OCI-LY1 (cell line): ENCODE measurements around the gene MXRA8.

Experiments
- H2AFZ ChIP-seq: fragments of 200-600 bp; sonication (generic), shearing (Covaris generic); 2 replicates; pipeline ENCODE4 v1.6.0; 2014; ENCODE audit warnings: antibody characterized with exemption, mild to moderate bottlenecking, low read length
- H3F3A ChIP-seq: fragments of 200-600 bp; sonication (generic), shearing (Covaris generic); 2 replicates; pipeline ENCODE4 v1.6.0; 2014; ENCODE audit warnings: mild to moderate bottlenecking, antibody characterized with exemption, low read length, moderate library complexity; ENCODE audit not compliant: insufficient read depth
- H3K27ac ChIP-seq: fragments of 200-600 bp; sonication (generic); 2 replicates; pipeline ENCODE4 v1.5.1; 2014; ENCODE audit warnings: low read length, mixed run types, mild to moderate bottlenecking, low read depth; ENCODE audit not compliant: poor library complexity, severe bottlenecking
- H3K27me3 ChIP-seq: fragments of 200-600 bp; sonication (generic); 2 replicates; pipeline ENCODE4 v1.6.0; 2014; ENCODE audit warnings: antibody characterized with exemption, mild to moderate bottlenecking, low read length, moderate library complexity; ENCODE audit not compliant: insufficient read depth
- H3K36me3 ChIP-seq: fragments of 200-600 bp; sonication (generic); 2 replicates; pipeline ENCODE4 v1.6.1; 2014; ENCODE audit warnings: mild to moderate bottlenecking, antibody characterized with exemption, low read length, moderate library complexity, mixed read lengths; ENCODE audit not compliant: insufficient read depth
- H3K4me1 ChIP-seq: fragments of 200-600 bp; sonication (generic); 2 replicates; pipeline ENCODE4 v1.5.1; 2014; ENCODE audit warnings: mild to moderate bottlenecking, low read length, moderate library complexity; ENCODE audit not compliant: insufficient read depth, severe bottlenecking
- H3K4me2 ChIP-seq: fragments of 200-600 bp; sonication (generic), shearing (Covaris generic); 2 replicates; pipeline ENCODE4 v1.6.1; 2014; ENCODE audit warnings: low read length
- H3K4me3 ChIP-seq: fragments of 200-600 bp; sonication (generic); 2 replicates; pipeline ENCODE4 v1.5.1; 2014; ENCODE audit warnings: low read length, low read depth, mild to moderate bottlenecking, mixed read lengths; ENCODE audit not compliant: poor library complexity, severe bottlenecking
- H3K79me2 ChIP-seq: fragments of 200-600 bp; shearing (Covaris generic); 2 replicates; pipeline ENCODE4 v1.6.1; 2016; ENCODE audit warnings: mixed run types, low read length, mixed read lengths; ENCODE audit not compliant: insufficient read depth
- H3K9ac ChIP-seq: fragments of 200-600 bp; sonication (generic), shearing (Covaris generic); 2 replicates; pipeline ENCODE4 v1.6.1; 2014; ENCODE audit warnings: mild to moderate bottlenecking, low read length, mixed read lengths
- H3K9me2 ChIP-seq: fragments of 200-600 bp; sonication (generic), shearing (Covaris generic); 2 replicates; pipeline ENCODE4 v1.6.1; 2014; ENCODE audit warnings: low read depth, mild to moderate bottlenecking, low read length, mixed read lengths
- H3K9me3 ChIP-seq: fragments of 200-600 bp; shearing (Covaris generic); 2 replicates; pipeline ENCODE4 v1.6.1; 2014; ENCODE audit warnings: low read length, mixed read lengths
- H4K20me1 ChIP-seq: fragments of 200-600 bp; sonication (generic), shearing (Covaris generic); 2 replicates; pipeline ENCODE4 v1.6.0; 2016; ENCODE audit warnings: mild to moderate bottlenecking, low read length; ENCODE audit not compliant: insufficient read depth
- EZH2 ChIP-seq: fragments of 200-600 bp; sonication (generic), shearing (Covaris generic); IDR thresholded peaks from 2 replicates; pipeline ENCODE4 v1.8.0; 2017; ENCODE audit warnings: borderline replicate concordance, mixed run types, mild to moderate bottlenecking, antibody characterized with exemption, low read length, moderate library complexity, mixed read lengths
- TF ChIP-seq, protein P1 (sequence below): fragments of 200-600 bp; sonication (generic), shearing (Covaris generic); IDR thresholded peaks from 2 replicates; pipeline ENCODE4 v1.5.1; 2017; ENCODE audit warnings: mild to moderate bottlenecking, antibody characterized with exemption, low read length, moderate library complexity, mixed read lengths

The MXRA8 gene

GRCh38 chr1:1332031-1332755, 26.2 kb downstream of the MXRA8 start:
- Histone ChIP-seq H3K4me1 (no peaks in the 10 kb centered on the region), H4K20me1 (no peaks in the 10 kb centered on the region), H3K27ac (no peak overlapping the region)

DNA sequence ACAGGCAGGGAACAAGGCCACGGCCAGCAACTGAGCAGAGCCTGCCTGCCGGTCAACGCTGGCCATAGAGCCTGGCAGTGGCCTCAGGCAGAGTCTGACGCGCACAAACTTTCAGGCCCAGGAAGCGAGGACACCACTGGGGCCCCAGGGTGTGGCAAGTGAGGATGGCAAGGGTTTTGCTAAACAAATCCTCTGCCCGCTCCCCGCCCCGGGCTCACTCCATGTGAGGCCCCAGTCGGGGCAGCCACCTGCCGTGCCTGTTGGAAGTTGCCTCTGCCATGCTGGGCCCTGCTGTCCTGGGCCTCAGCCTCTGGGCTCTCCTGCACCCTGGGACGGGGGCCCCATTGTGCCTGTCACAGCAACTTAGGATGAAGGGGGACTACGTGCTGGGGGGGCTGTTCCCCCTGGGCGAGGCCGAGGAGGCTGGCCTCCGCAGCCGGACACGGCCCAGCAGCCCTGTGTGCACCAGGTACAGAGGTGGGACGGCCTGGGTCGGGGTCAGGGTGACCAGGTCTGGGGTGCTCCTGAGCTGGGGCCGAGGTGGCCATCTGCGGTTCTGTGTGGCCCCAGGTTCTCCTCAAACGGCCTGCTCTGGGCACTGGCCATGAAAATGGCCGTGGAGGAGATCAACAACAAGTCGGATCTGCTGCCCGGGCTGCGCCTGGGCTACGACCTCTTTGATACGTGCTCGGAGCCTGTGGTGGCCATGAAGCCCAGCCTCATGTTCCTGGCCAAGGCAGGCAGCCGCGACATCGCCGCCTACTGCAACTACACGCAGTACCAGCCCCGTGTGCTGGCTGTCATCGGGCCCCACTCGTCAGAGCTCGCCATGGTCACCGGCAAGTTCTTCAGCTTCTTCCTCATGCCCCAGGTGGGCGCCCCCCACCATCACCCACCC, 27.0 kb downstream of the MXRA8 start, which contains the start of gene TAS1R3:
TAS1R3 (plus strand) TSS at position 213 of the 898 bp plus-strand sequence; CDS start at position 279, 66 bp downstream.
- TF ChIP-seq EZH2, result no peak
- TF ChIP-seq, protein P1, sequence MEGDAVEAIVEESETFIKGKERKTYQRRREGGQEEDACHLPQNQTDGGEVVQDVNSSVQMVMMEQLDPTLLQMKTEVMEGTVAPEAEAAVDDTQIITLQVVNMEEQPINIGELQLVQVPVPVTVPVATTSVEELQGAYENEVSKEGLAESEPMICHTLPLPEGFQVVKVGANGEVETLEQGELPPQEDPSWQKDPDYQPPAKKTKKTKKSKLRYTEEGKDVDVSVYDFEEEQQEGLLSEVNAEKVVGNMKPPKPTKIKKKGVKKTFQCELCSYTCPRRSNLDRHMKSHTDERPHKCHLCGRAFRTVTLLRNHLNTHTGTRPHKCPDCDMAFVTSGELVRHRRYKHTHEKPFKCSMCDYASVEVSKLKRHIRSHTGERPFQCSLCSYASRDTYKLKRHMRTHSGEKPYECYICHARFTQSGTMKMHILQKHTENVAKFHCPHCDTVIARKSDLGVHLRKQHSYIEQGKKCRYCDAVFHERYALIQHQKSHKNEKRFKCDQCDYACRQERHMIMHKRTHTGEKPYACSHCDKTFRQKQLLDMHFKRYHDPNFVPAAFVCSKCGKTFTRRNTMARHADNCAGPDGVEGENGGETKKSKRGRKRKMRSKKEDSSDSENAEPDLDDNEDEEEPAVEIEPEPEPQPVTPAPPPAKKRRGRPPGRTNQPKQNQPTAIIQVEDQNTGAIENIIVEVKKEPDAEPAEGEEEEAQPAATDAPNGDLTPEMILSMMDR, result no peak
- Histone ChIP-seq H4K20me1 (no peaks in the 10 kb centered on the region), H3K79me2 (no peaks in the 10 kb centered on the region), H3K9ac (no peak within 1 kb of the TSS), H3F3A (no peaks in the 10 kb centered on the region), H3K36me3 (no peaks in the 10 kb centered on the region; the same call in 1 of the 2 replicates), H3K27me3 (no peaks in the 10 kb centered on the region), H3K4me1 (peaks cover 4% of the 10 kb centered on the region), H3K4me3 (no peak within 1 kb of the TSS), H3K9me2 (no peaks in the 10 kb centered on the region), H3K9me3 (no peaks in the 10 kb centered on the region), H2AFZ (no peak within 1 kb of the TSS), H3K27ac (no peak within 1 kb of the TSS), H3K4me2 (no peak within 1 kb of the TSS)

More at GRCh38 chr1:1332031-1332755, 26.2 kb downstream of the MXRA8 start:
- Histone ChIP-seq H3K27me3 (no peaks in the 10 kb centered on the region), H3K4me2 (no peak overlapping the region), H3K36me3 (no peaks in the 10 kb centered on the region; the same call in 1 of the 2 replicates), H3K4me3 (no peak overlapping the region), H2AFZ (no peak overlapping the region), H3K9me3 (no peaks in the 10 kb centered on the region), H3K9ac (no peak overlapping the region), H3F3A (no peaks in the 10 kb centered on the region), H3K9me2 (no peaks in the 10 kb centered on the region), H3K79me2 (no peaks in the 10 kb centered on the region)
- TF ChIP-seq, protein P1, result no peak
- no peak for TF ChIP-seq EZH2

DNA sequence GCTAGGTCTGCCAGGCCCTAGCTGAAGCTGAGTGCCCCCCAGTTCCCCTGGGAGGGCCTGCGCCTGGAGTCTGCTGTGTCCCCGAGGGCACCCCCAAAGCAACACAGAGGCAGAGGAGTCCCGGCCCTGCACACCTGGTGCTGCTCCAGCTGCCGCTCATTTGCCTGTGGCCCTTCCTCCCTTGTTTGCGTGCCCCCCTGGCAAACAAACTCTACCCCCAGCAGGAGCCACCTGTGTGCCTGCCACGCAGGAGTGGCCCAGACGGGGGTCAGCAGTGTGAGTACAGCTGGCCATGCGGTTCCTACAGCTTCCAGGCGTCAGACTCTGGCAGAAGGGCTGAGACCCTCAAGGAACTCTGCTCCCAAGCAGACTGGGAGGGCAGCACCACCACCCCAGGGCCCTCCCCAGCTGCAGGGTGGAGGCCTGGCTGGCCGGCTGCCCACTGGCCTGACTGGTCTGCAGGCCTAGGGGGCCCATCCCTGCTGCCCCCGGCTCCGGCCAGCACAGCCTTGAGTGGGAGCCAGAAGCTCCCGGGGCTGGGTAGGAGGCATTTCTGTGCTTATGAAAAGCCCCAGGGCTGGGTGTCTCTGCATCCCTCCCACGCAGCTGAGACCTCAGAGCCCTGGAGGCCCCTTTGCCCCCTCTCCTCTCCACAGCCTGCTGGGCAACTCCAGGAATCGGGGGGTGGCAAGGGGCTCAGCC, 27.8 kb downstream of the MXRA8 start:
- Histone ChIP-seq H3K79me2 (no peaks in the 10 kb centered on the region), H2AFZ (no peak overlapping the region), H3F3A (no peaks in the 10 kb centered on the region), H3K9me2 (no peaks in the 10 kb centered on the region), H3K4me2 (no peak overlapping the region), H3K9ac (no peak overlapping the region), H3K27ac (no peak overlapping the region), H3K9me3 (no peaks in the 10 kb centered on the region), H3K4me3 (no peak overlapping the region), H3K4me1 (peaks cover 12% of the 10 kb centered on the region), H3K36me3 (no peaks in the 10 kb centered on the region), H3K27me3 (no peaks in the 10 kb centered on the region), H4K20me1 (no peaks in the 10 kb centered on the region)
- TF ChIP-seq EZH2, result no peak
- TF ChIP-seq, protein P1, result no peak
